Daoy (cell line): ENCODE results near the gene IL1B. TPM values are rescaled to one million over a fixed set of nuclear protein-coding genes. Genes with fewer than 3 reads are reported as not detected.
"Not testable (repeated sequence)": the region's sequence is repeated elsewhere in the genome, so short reads cannot be mapped to it uniquely, and the experiment has no call there.

Source experiments
- DNase-seq: peaks from one replicate; pipeline ENCODE4 v3.0.0-alpha.2; 2015; ENCODE audit warnings: low read depth
- total RNA-seq: library from RNA; depleted of rRNA; stranded (reverse); fragments of >200 nt; shearing (Covaris generic); gene quantifications from 2 replicates; pipeline ENCODE4 v1.2.3, GENCODE V29; 2014

Gene IL1B
- total RNA-seq, 1 experiment from 2014 or later = 12.4 TPM

DNA sequence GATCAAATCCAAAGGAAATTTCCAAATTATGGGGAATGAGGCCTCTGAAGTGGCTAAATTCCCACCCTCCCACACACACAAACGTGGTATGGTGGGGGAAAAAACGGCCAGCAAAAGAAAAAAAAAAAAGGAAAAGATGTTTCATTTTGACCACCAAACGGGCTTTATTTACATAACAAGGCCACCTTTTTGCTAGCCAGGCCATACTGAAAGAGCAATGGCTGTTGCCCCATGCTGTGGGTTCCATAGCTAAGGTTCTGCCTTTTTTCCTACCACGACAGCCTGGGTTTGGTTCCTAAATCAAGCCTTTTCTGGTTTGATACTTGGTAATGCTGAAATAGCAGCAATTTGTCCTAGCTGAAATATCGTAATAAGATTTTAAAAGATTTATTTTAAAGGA, 14.0 kb upstream of the IL1B start:
- no peak for DNase-seq

- no peak for DNase-seq
Measured at GRCh38 chr2:112849956-112850355, 13.4 kb upstream of the IL1B start.

DNA sequence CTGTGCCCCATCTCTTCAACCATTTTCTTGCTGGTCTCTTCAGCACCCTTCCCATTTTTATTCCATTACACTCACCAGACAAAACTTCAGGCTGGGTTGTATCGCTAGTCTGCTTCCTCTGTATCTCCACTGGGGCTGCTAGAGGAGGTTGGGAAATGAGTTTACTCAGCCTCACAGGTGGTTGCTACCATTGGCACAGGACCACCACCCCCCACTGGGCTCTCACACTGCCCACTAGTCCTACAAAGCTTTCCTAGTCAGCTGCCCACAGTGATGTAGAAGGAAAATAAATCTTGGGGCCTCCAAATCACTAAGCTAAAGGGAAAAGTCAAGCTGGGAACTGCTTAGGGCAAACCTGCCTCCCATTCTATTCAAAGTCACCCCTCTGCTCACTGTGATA, 12.3 kb upstream of the IL1B start:
- peak; percentile 63 for DNase-seq

DNA sequence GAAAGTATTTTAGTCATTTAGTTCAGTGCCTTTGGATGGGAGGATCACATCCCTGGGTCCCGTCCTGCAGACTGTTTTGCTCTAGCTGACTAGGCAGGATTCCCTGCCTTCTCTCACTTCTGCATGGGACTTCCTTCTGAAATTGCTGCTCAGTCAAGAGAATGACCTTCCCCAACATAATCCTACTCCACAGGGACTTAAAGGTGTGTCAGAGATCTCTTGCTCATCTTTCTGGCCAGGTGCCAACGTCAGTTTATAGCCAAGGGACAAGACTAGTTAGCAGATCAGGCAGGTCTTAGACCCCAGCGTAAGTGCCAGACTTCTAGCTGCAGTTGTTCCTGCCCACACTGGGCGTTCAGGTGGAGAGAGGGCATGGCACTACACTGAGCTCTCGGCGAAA, 9.5 kb upstream of the IL1B start:
- DNase-seq = no peak

DNA sequence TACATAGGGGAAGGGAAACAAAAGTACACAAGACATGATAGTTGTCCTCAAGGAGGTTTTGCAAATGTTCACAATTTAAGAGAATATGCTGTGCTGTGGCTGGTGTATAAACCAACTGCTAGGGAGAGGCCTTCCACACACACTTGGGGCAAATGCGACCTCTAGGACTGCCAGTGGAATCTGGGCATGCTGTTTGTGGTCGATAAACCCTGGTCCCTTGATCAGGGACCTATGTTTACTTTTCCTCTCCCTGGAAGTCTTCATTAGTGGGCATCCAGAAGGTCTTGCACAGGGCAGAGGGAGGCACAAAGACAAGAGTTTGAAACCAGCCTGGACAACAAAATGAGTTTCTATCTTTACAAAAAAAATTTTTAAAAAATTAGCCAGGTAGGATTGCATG, 7.3 kb upstream of the IL1B start:
- DNase-seq = no peak

- DNase-seq = no peak
Measured at GRCh38 chr2:112843288-112843687, 6.7 kb upstream of the IL1B start.

GRCh38 chr2:112841295-112842044, 4.9 kb upstream of the IL1B start:
- DNase-seq = no peak

GRCh38 chr2:112840068-112840445, 3.5 kb upstream of the IL1B start:
- DNase-seq = no peak

GRCh38 chr2:112839407-112840067, 3.0 kb upstream of the IL1B start:
- DNase-seq = no peak

- no peak for DNase-seq
Measured at GRCh38 chr2:112836163-112836560, 417 bp downstream of the IL1B start.

- DNase-seq = no peak
Measured at GRCh38 chr2:112835536-112836162, 930 bp downstream of the IL1B start.

GRCh38 chr2:112835061-112835501, 1.5 kb downstream of the IL1B start:
- no peak for DNase-seq

GRCh38 chr2:112834396-112835037, 2.1 kb downstream of the IL1B start:
- DNase-seq = peak; percentile 59

DNA sequence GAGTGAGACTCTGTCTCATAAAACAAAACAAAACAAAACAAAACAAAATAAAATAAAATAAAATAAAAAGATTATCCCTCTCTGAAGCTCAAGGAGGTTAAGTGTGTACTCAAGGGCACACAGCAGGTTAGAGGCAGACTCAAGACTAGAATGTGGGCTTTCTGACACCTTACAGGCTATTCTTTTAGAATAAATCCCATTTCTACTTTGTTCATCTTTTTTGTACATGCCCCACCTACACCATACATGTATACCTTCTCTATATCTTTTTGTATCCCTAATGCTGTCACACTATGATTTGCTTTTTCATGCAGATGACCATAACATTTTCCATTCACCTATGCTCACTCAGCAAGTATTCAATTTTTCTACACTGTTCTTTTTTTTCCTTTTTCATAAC, 2.6 kb downstream of the IL1B start:
- DNase-seq = no peak

- not testable (repeated sequence) for DNase-seq
Measured at GRCh38 chr2:112833639-112833931, 3.0 kb downstream of the IL1B start.

GRCh38 chr2:112832841-112833638, 3.5 kb downstream of the IL1B start:
- no peak for DNase-seq

GRCh38 chr2:112831946-112832840, 4.4 kb downstream of the IL1B start:
- no peak for DNase-seq

- DNase-seq = no peak
Measured at GRCh38 chr2:112831513-112831845, 5.1 kb downstream of the IL1B start.

DNA sequence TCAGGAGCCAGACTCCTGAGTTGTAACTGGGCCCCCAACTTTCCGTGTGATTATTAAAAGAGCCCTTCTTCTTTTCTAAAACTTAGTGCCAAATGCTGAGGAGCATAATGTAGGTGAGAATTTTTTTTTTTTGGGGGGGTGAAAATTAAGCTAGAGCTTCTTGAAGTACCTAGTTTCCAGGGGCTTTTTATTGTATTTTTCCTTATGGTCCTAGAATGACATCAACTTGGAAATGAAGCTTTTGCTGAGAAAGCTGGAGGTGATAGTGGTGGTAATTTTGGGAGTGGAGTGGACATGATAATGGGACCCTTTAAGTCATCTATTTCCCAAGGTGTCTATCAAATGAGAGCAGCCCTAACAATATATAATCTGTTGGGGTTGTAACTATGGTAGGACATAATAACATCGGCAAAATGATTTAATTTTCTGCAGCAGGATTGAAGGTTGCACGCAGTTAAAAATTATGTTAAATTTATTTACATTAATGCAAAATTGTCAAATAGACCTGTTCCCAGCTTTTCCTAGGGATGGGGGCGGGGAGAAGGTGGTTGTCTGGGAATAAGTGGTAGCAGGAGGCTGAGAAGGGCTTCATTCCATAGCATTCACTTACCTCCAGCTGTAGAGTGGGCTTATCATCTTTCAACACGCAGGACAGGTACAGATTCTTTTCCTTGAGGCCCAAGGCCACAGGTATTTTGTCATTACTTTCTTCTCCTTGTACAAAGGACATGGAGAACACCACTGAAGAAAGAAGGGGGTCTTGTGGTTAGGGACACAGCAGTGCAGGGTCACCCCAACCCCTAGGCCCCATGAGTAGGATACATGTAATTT, 5.7 kb downstream of the IL1B start:
- no peak for DNase-seq
